HEK293 (cell line): ENCODE results near the gene DNAJC4.

Experiments
- CTCF ChIA-PET: fragments of 350-600 bp; formaldehyde crosslinking; extraction: SDS; loops from one replicate; lab custom pipeline; 2021; ENCODE audit warnings: antibody characterized with exemption; lab: Yijun Ruan, JAX
- POLR2A ChIA-PET: fragments of 300-600 bp; formaldehyde crosslinking; extraction: SDS; loops from one replicate; lab custom pipeline; 2020; ENCODE audit warnings: antibody characterized with exemption, inconsistent platforms; lab: Yijun Ruan, JAX
- H3K27ac ChIP-seq: fragments of 200-500 bp; sonication (Bioruptor generic); 2 replicates; pipeline ENCODE4 v1.5.1; 2014; ENCODE audit warnings: low read depth, low read length, control low read depth, inconsistent platforms; ENCODE audit errors: extremely low read depth
- H3K36me3 ChIP-seq, 2 experiments: fragments of 200-500 bp in 1 of 2; sonication (Bioruptor generic) in 1 of 2; 1 replicate in 1 of 2; 2 replicates in 1 of 2; pipeline ENCODE4 v1.5.1; 2014 to 2017; ENCODE audit warnings: inconsistent platforms in 2 of 2, low read length in 2 of 2; ENCODE audit not compliant: control insufficient read depth in 2 of 2, insufficient read depth in 1 of 2
- H3K4me1 ChIP-seq: fragments of 200-500 bp; sonication (Bioruptor generic); 2 replicates; pipeline ENCODE4 v1.5.1; 2014; ENCODE audit warnings: mild to moderate bottlenecking, low read length, inconsistent platforms; ENCODE audit not compliant: control insufficient read depth, insufficient read depth
- H3K4me3 ChIP-seq: 2 replicates; pipeline ENCODE4 v1.5.1; 2011; ENCODE audit warnings: low read depth, mild to moderate bottlenecking, control low read depth, low read length, moderate library complexity
- H3K9me3 ChIP-seq: fragments of 200-500 bp; sonication (Bioruptor generic); 2 replicates; pipeline ENCODE4 v1.5.1; 2014; ENCODE audit warnings: low read depth, low read length, inconsistent platforms; ENCODE audit not compliant: control insufficient read depth, insufficient read depth
- BCL11A ChIP-seq: fragments of 450-650 bp; formaldehyde crosslinking; IDR thresholded peaks from 2 replicates; pipeline ENCODE4 v1.5.1; 2016; ENCODE audit warnings: low read depth, missing biosample characterization, missing genetic modification characterization
- GFI1B ChIP-seq: fragments of 450-650 bp; formaldehyde crosslinking; IDR thresholded peaks from 2 replicates; pipeline ENCODE4 v1.5.1; 2016; ENCODE audit warnings: missing biosample characterization, missing genetic modification characterization
- GLIS1 ChIP-seq: fragments of 450-650 bp; formaldehyde crosslinking; IDR thresholded peaks from 2 replicates; pipeline ENCODE4 v1.5.1; 2016; ENCODE audit warnings: missing biosample characterization, missing genetic modification characterization
- HIC1 ChIP-seq: fragments of 450-650 bp; formaldehyde crosslinking; IDR thresholded peaks from 2 replicates; pipeline ENCODE4 v1.5.1; 2016; ENCODE audit warnings: missing biosample characterization, missing genetic modification characterization
- HOXC10 ChIP-seq: sonication (generic); formaldehyde crosslinking; IDR thresholded peaks from 2 replicates; pipeline ENCODE4 v1.8.1; 2023; ENCODE audit warnings: mild to moderate bottlenecking, missing genetic modification reagents
- KLF17 ChIP-seq: fragments of 450-650 bp; formaldehyde crosslinking; IDR thresholded peaks from 2 replicates; pipeline ENCODE4 v1.5.1; 2016; ENCODE audit warnings: missing biosample characterization, missing genetic modification characterization
- KLF8 ChIP-seq: fragments of 450-650 bp; formaldehyde crosslinking; IDR thresholded peaks from 2 replicates; pipeline ENCODE4 v1.5.1; 2016; ENCODE audit warnings: missing biosample characterization, missing genetic modification characterization
- MYNN ChIP-seq: fragments of 450-650 bp; formaldehyde crosslinking; IDR thresholded peaks from 2 replicates; pipeline ENCODE4 v1.5.1; 2016; ENCODE audit warnings: missing biosample characterization, missing genetic modification characterization, borderline replicate concordance
- OVOL3 ChIP-seq: fragments of 450-650 bp; formaldehyde crosslinking; IDR thresholded peaks from 2 replicates; pipeline ENCODE4 v1.5.1; 2016; ENCODE audit warnings: missing biosample characterization, missing genetic modification characterization
- PBX3 ChIP-seq: sonication (generic); formaldehyde crosslinking; IDR thresholded peaks from 2 replicates; pipeline ENCODE4 v1.8.1; 2022; ENCODE audit warnings: mild to moderate bottlenecking, moderate library complexity, missing genetic modification reagents
- PRDM6 ChIP-seq: fragments of 450-650 bp; formaldehyde crosslinking; IDR thresholded peaks from 2 replicates; pipeline ENCODE4 v1.5.1; 2017; ENCODE audit warnings: missing biosample characterization, missing genetic modification characterization
- SP3 ChIP-seq: fragments of 450-650 bp; formaldehyde crosslinking; IDR thresholded peaks from 2 replicates; pipeline ENCODE4 v1.5.1; 2016; ENCODE audit warnings: missing biosample characterization, missing genetic modification characterization
- YY2 ChIP-seq: fragments of 450-650 bp; formaldehyde crosslinking; IDR thresholded peaks from 2 replicates; pipeline ENCODE4 v1.5.1; 2016; ENCODE audit warnings: missing biosample characterization, missing genetic modification characterization
- ZBTB8A ChIP-seq: fragments of 450-650 bp; formaldehyde crosslinking; IDR thresholded peaks from 2 replicates; pipeline ENCODE4 v1.5.1; 2016; ENCODE audit warnings: missing biosample characterization, missing genetic modification characterization
- ZEB2 ChIP-seq: fragments of 450-650 bp; formaldehyde crosslinking; IDR thresholded peaks from 2 replicates; pipeline ENCODE4 v1.5.1; 2016; ENCODE audit warnings: missing biosample characterization, missing genetic modification characterization
- ZFP3 ChIP-seq: fragments of 450-650 bp; formaldehyde crosslinking; IDR thresholded peaks from 2 replicates; pipeline ENCODE4 v1.5.1; 2016; ENCODE audit warnings: low read depth, missing biosample characterization, missing genetic modification characterization
- ZIC2 ChIP-seq: fragments of 450-650 bp; formaldehyde crosslinking; IDR thresholded peaks from 2 replicates; pipeline ENCODE4 v1.5.1; 2016; ENCODE audit warnings: missing biosample characterization, missing genetic modification characterization
- ZNF214 ChIP-seq: fragments of 450-650 bp; formaldehyde crosslinking; IDR thresholded peaks from 2 replicates; pipeline ENCODE4 v1.5.1; 2017; ENCODE audit warnings: missing biosample characterization, mild to moderate bottlenecking, missing genetic modification characterization, borderline replicate concordance
- ZNF311 ChIP-seq: fragments of 450-650 bp; formaldehyde crosslinking; IDR thresholded peaks from 2 replicates; pipeline ENCODE4 v1.5.1; 2017; ENCODE audit warnings: missing biosample characterization, missing genetic modification characterization, borderline replicate concordance
- ZNF366 ChIP-seq: fragments of 450-650 bp; formaldehyde crosslinking; conservative IDR thresholded peaks from 2 replicates; pipeline ENCODE4 v1.5.1; 2016; ENCODE audit warnings: missing biosample characterization, missing genetic modification characterization
- ZNF37A ChIP-seq: fragments of 450-650 bp; IDR thresholded peaks from 2 replicates; pipeline ENCODE4 v1.5.1; 2018; ENCODE audit warnings: missing biosample characterization, missing genetic modification characterization
- ZNF549 ChIP-seq: fragments of 450-650 bp; IDR thresholded peaks from 2 replicates; pipeline ENCODE4 v1.5.1; 2018; ENCODE audit warnings: missing biosample characterization, missing genetic modification characterization, mild to moderate bottlenecking, inconsistent platforms, moderate library complexity
- ZNF555 ChIP-seq: fragments of 450-650 bp; formaldehyde crosslinking; conservative IDR thresholded peaks from 2 replicates; pipeline ENCODE4 v1.5.1; 2017; ENCODE audit warnings: missing biosample characterization, mild to moderate bottlenecking, missing genetic modification characterization, inconsistent platforms
- ZNF560 ChIP-seq: fragments of 450-650 bp; formaldehyde crosslinking; IDR thresholded peaks from 2 replicates; pipeline ENCODE4 v1.5.1; 2017; ENCODE audit warnings: missing biosample characterization, missing genetic modification characterization, borderline replicate concordance
- ZNF621 ChIP-seq: fragments of 450-650 bp; formaldehyde crosslinking; IDR thresholded peaks from 2 replicates; pipeline ENCODE4 v1.5.1; 2017; ENCODE audit warnings: missing biosample characterization, missing genetic modification characterization
- ZNF660 ChIP-seq: fragments of 450-650 bp; IDR thresholded peaks from 2 replicates; pipeline ENCODE4 v1.5.1; 2018; ENCODE audit warnings: missing biosample characterization, mild to moderate bottlenecking, missing genetic modification characterization
- ZNF664 ChIP-seq: fragments of 450-650 bp; formaldehyde crosslinking; IDR thresholded peaks from 2 replicates; pipeline ENCODE4 v1.5.1; 2016; ENCODE audit warnings: missing biosample characterization, missing genetic modification characterization
- ZNF747 ChIP-seq: fragments of 450-650 bp; formaldehyde crosslinking; IDR thresholded peaks from 2 replicates; pipeline ENCODE4 v1.5.1; 2016; ENCODE audit warnings: missing biosample characterization, missing genetic modification characterization
- ZNF843 ChIP-seq: fragments of 450-650 bp; formaldehyde crosslinking; IDR thresholded peaks from 2 replicates; pipeline ENCODE4 v1.5.1; 2016; ENCODE audit warnings: missing biosample characterization, missing genetic modification characterization
- ZSCAN23 ChIP-seq: fragments of 450-650 bp; formaldehyde crosslinking; IDR thresholded peaks from 2 replicates; pipeline ENCODE4 v1.5.1; 2016; ENCODE audit warnings: missing biosample characterization, missing genetic modification characterization
- ZSCAN4 ChIP-seq: fragments of 450-650 bp; formaldehyde crosslinking; IDR thresholded peaks from 2 replicates; pipeline ENCODE4 v1.5.1; 2017; ENCODE audit warnings: missing biosample characterization, missing genetic modification characterization

Gene DNAJC4

GRCh38 chr11:64245797-64246620 is 15.7 kb downstream of the DNAJC4 start:
- ChIA-PET POLR2A (interaction anchor here (0.6 to 7.2 kb wide), 10 partner anchors 10 to 72 kb away, joined by 3 to 96 read pairs (median 6); partner anchors contain the start of genes NUDT22, PRDX5, STIP1 and TRMT112), CTCF (interaction anchor here (0.9 to 1.7 kb wide), 7 partner anchors 9 to 86 kb away, joined by 3 to 10 read pairs (median 4); no protein-coding TSS in a partner anchor)
- Histone ChIP-seq H3K36me3 (peaks cover 0 to 20% of the 10 kb centered on the region in 2 experiments; a peak in 1 of 3 replicates), H3K9me3 (no peaks in the 10 kb centered on the region), H3K4me1 (peaks cover 4% of the 10 kb centered on the region), H3K4me3 (peak overlapping the region; percentile 68), H3K27ac (peak overlapping the region; percentile 66; the same call in 1 of the 2 replicates)
- TF ChIP-seq HOXC10, result no peak
- TF ChIP-seq ZEB2 (tag by site-specific recombination), result peak; percentile 69
- TF ChIP-seq ZNF843 (tag by site-specific recombination), result peak; percentile 39
- no peak for TF ChIP-seq ZNF214 (tag by site-specific recombination)
- peak; percentile 90 for TF ChIP-seq GLIS1 (tag by site-specific recombination)
- peak; percentile 45 for TF ChIP-seq ZBTB8A
- TF ChIP-seq ZNF747 (tag by site-specific recombination), result no peak
- no peak for TF ChIP-seq ZNF660 (tag by site-specific recombination)
- no peak for TF ChIP-seq MYNN (tag by site-specific recombination)
- TF ChIP-seq ZIC2 (tag by site-specific recombination), result peak; percentile 65
- no peak for TF ChIP-seq ZNF560 (tag by site-specific recombination)
- peak; percentile 85 for TF ChIP-seq KLF17 (tag by site-specific recombination)
- TF ChIP-seq KLF8, result peak; percentile 83
- TF ChIP-seq OVOL3 (tag by site-specific recombination), result no peak
- no peak for TF ChIP-seq ZNF37A (tag by site-specific recombination)
- TF ChIP-seq ZNF366 (tag by site-specific recombination), result no peak
- no peak for TF ChIP-seq ZNF621 (tag by site-specific recombination)
- TF ChIP-seq GFI1B (tag by site-specific recombination), result no peak
- no peak for TF ChIP-seq ZNF555 (tag by site-specific recombination)
- TF ChIP-seq ZSCAN23, result no peak
- TF ChIP-seq ZSCAN4 (tag by site-specific recombination), result no peak
- TF ChIP-seq ZFP3, result no peak
- no peak for TF ChIP-seq ZNF549 (tag by site-specific recombination)
- TF ChIP-seq ZNF664, result no peak
- no peak for TF ChIP-seq ZNF311 (tag by site-specific recombination)
- TF ChIP-seq SP3 (tag by site-specific recombination), result peak; percentile 33; the same call in 1 of the 2 replicates
- TF ChIP-seq BCL11A (tag by site-specific recombination), result peak; percentile 57; the same call in 1 of the 2 replicates
- no peak for TF ChIP-seq PBX3 (CRISPR knock-in tag)
- TF ChIP-seq HIC1, result peak; percentile 80
- no peak for TF ChIP-seq YY2 (tag by site-specific recombination)
- TF ChIP-seq PRDM6 (tag by site-specific recombination), result no peak
